ENCODE data around the gene PRKAG2.

DNA sequence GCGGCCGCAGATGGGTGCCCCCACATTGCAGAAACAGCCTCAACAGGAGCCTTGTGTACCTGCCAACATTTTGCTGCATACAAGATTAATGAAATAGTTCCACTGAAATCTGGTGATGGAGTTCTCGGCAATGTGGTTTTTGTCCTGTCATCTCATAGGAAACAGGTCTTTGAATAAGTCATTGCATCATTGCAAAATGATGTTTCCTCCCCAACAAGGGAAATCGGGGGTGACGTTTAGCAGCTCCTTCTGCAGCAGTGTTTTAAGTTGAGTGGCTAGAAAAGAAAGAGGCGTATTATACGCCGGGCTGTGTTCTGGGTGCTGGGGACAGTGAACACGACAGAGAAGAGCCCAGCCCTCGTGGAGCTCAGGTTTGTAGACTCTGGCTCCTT, 177.0 kb downstream of the PRKAG2 start:
- TF ChIP-seq EZH2 (IDR thresholded peaks at IDR 0.05; ENCODE audit: insufficient read depth, poor library complexity, severe bottlenecking): no peak
- TF ChIP-seq EZH2phosphoT487 (IDR thresholded peaks at IDR 0.05; ENCODE audit: insufficient read depth, low read depth): no peak
